ENCODE data around the gene NUDT3. TPM values are rescaled to one million over a fixed set of nuclear protein-coding genes. Genes with fewer than 3 reads are reported as not detected.
A peak's percentile ranks its signal among the peaks of the same experiment; 100 is the strongest.

NUDT3 gene
- total and polyA plus RNA-seq, 9 of the 15 experiments (the other 6 are each of a cell fraction or from before 2014, with no cell fraction given) = 5.4 to 81.2 (median 56.4) TPM

- BruUV-seq (replicated peaks) = no TSS peak
- no peaks in the 10 kb centered on the region for H3K9me3 ChIP-seq (replicated peaks; ENCODE audit: control insufficient read depth, insufficient read depth, low read depth, low read length)
- peaks cover 9% of the 10 kb centered on the region for H3K79me2 ChIP-seq (ENCODE audit: control insufficient read depth, insufficient read depth, low read length)
- no peaks in the 10 kb centered on the region for H4K20me1 ChIP-seq (replicated peaks; ENCODE audit: control insufficient read depth, insufficient read depth, low read length)
- ChIA-PET POLR2A (interaction anchor here (0.7 to 3.3 kb wide), 2 partner anchors 8 to 13 kb away, joined by 3 to 34 read pairs; no protein-coding TSS in a partner anchor), CTCF (ENCODE audit: low intra/inter-chr PET ratio) (no interaction called here)
- TF ChIP-seq RERE (CRISPR knock-in tag; IDR thresholded peaks at IDR 0.05; ENCODE audit: borderline replicate concordance) (no peak), USF1 (CRISPR knock-in tag; IDR thresholded peaks at IDR 0.05) (0 out of 2 replicates have a peak, but pooled peaks have one; percentile 15)
- WGBS (ENCODE audit: insufficient coverage, low coverage, missing lambda C conversion rate) = 83% methylated on average over 17 of the region's 17 CpGs
- H3K4me2 ChIP-seq (ENCODE audit: insufficient read depth, low read length) = no peak overlapping the region
- no peaks in the 10 kb centered on the region for H3K27me3 ChIP-seq (ENCODE audit: control insufficient read depth in 2 of 2, insufficient read depth in 2 of 2, low read length in 2 of 2)
- intact Hi-C loops (cut with micrococcal nuclease) (no loop called here), in situ Hi-C loops (cut with MboI) (no loop called here)
- peaks cover 24 to 40% of the 10 kb centered on the region in 2 experiments for H3K4me1 ChIP-seq (replicated peaks in 1 of 2; ENCODE audit: control insufficient read depth in 2 of 2, insufficient read depth in 2 of 2, low read length in 2 of 2)
- peak overlapping the region in 1 of 2 experiments; percentile 65; a peak in 1 of 4 replicates for H3K9ac ChIP-seq (ENCODE audit: insufficient read depth in 1 of 2, low read depth in 2 of 2, low read length in 2 of 2)
- FAIRE-seq = no peak
- H3K4me3 ChIP-seq = no peak overlapping the region
- no peak overlapping the region for H3K27ac ChIP-seq (ENCODE audit: extremely low read depth, low read depth, low read length)
- no peaks in the 10 kb centered on the region for H3K36me3 ChIP-seq (ENCODE audit: control insufficient read depth, insufficient read depth, low read length)
- no peak overlapping the region for H2AFZ ChIP-seq (ENCODE audit: low read depth, low read length)
- no peak for DNase-seq (ENCODE audit: extremely low read depth in 1 of 4, low spot score in 3 of 4)
- no peak for ATAC-seq
- no peaks in the 10 kb centered on the region for H3K9me1 ChIP-seq (ENCODE audit: control insufficient read depth, insufficient read depth, low read length)
Measured at GRCh38 chr6:34231566-34232336, 160.7 kb downstream of the NUDT3 start.
